Raji (cell line): ENCODE data around the gene GBP2.

Experiments used
- POLR2A ChIP-seq: IDR thresholded peaks from 2 replicates; pipeline ENCODE4 v1.6.1; 2011; ENCODE audit warnings: low read depth, low read length, control low read depth; ENCODE audit not compliant: insufficient read depth

GBP2 gene

GRCh38 chr1:89125913-89126580 is at the start of gene GBP2:
Gene GBP2, minus strand, starts transcription at chr1:89126114. Its CDS starts 4,148 bp downstream, at chr1:89121966.
- no peak for TF ChIP-seq POLR2A

- TF ChIP-seq POLR2A: no peak
Measured at GRCh38 chr1:89174491-89174890, 48.6 kb upstream of the GBP2 start.

- TF ChIP-seq POLR2A: no peak
Measured at GRCh38 chr1:89172468-89173143, 46.7 kb upstream of the GBP2 start.

- TF ChIP-seq POLR2A: no peak
Measured at GRCh38 chr1:89171067-89171438, 45.1 kb upstream of the GBP2 start.

- TF ChIP-seq POLR2A: no peak
Measured at GRCh38 chr1:89170170-89171066, 44.5 kb upstream of the GBP2 start.

GRCh38 chr1:89169166-89169565 is 43.3 kb upstream of the GBP2 start:
- no peak for TF ChIP-seq POLR2A

GRCh38 chr1:89167590-89168230 is 41.8 kb upstream of the GBP2 start:
- no peak for TF ChIP-seq POLR2A

- TF ChIP-seq POLR2A: no peak
Measured at GRCh38 chr1:89166705-89167104, 40.8 kb upstream of the GBP2 start.

GRCh38 chr1:89165811-89166210 is 39.9 kb upstream of the GBP2 start:
- TF ChIP-seq POLR2A: no peak

- no peak for TF ChIP-seq POLR2A
Measured at GRCh38 chr1:89151047-89151446, 25.1 kb upstream of the GBP2 start.

- TF ChIP-seq POLR2A: no peak
Measured at GRCh38 chr1:89149976-89150375, 24.1 kb upstream of the GBP2 start.

GRCh38 chr1:89149229-89149628 is 23.3 kb upstream of the GBP2 start:
- TF ChIP-seq POLR2A: no peak

GRCh38 chr1:89147678-89148658 is 22.1 kb upstream of the GBP2 start:
- no peak for TF ChIP-seq POLR2A

- no peak for TF ChIP-seq POLR2A
Measured at GRCh38 chr1:89146721-89147120, 20.8 kb upstream of the GBP2 start.

- TF ChIP-seq POLR2A: no peak
Measured at GRCh38 chr1:89143484-89143883, 17.6 kb upstream of the GBP2 start.

- no peak for TF ChIP-seq POLR2A
Measured at GRCh38 chr1:89142160-89142559, 16.2 kb upstream of the GBP2 start.
